NCI-H146 treated with DMSO at 0.1 percent for 48 hours (cell line): ENCODE results near the gene FAM9C.
"Not testable (repeated sequence)": the region's sequence is repeated elsewhere in the genome, so short reads cannot be mapped to it uniquely, and the experiment has no call there.

Experiments
- DNase-seq: peaks from one replicate; lab custom pipeline; 2025; ENCODE audit not compliant: unreplicated experiment; lab: John Stamatoyannopoulos, UW

FAM9C gene

GRCh38 chrX:13044441-13044840 is at the start of gene FAM9C:
Gene FAM9C, minus strand, starts transcription at chrX:13044620. Its CDS starts 831 bp downstream, at chrX:13043789.
- no peak for DNase-seq

DNA sequence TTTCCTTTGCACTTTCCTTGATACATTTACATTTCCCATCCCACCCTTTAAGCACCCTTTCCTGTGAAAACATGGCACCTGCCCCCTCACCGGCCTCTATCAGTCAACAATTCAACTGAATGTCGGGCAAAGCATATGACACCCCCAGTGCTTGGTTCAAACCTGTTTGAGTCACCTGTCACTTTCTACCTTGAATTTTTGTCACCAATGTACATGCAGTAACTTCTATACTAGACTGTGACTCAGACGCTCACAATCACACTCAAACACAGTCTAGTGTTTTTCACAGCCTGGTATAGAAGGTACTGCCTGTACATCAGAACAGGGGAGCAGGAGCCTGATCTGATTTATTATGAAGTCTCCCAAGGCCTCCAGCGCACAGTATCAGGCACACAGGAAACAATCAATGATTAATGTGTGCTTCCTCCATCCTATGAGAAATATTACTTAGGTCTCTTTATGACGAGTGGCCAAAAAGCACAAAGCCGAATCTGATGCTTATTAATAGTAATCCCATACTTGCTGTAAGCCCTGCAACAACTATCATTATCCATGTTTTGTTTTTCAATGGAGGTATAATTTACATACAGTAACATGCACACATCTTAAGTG is 49.2 kb upstream of the FAM9C start:
- DNase-seq: no peak

- DNase-seq: no peak
Observed at GRCh38 chrX:13092455-13092941, 48.1 kb upstream of the FAM9C start.

- DNase-seq: no peak
Observed at GRCh38 chrX:13091111-13091765, 46.8 kb upstream of the FAM9C start.

- no peak for DNase-seq
Observed at GRCh38 chrX:13090339-13091110, 46.1 kb upstream of the FAM9C start.

GRCh38 chrX:13090027-13090338 is 45.6 kb upstream of the FAM9C start:
- no peak for DNase-seq

GRCh38 chrX:13088156-13088487 is 43.7 kb upstream of the FAM9C start:
- DNase-seq: no peak

GRCh38 chrX:13087322-13088155 is 43.1 kb upstream of the FAM9C start:
- no peak for DNase-seq

DNA sequence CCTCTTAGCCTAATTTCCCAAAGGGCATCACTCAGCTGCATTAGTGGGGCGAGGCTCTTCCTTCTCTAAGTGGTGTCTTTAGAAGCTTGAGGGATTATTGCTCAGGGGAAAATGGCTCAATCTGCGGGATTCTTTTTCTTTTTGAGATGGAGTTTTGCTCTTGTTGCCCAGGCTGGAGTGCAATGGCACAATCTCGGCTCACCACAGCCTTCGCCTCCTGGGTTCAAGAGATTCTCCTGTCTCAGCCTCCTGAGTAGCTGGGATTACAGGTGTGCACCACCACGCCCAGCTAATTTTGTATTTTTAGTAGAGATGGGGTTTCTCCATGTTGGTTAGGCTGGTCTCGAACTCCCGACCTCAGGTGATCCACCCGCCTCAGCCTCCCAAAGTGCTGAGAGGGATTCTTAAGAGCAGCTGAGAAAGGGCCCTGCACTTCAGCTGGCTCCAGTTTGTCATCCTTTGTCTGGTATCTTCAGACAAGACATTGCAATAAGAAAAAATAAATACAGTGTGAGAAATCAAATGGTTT is 42.4 kb upstream of the FAM9C start:
- DNase-seq: not testable (repeated sequence)

DNA sequence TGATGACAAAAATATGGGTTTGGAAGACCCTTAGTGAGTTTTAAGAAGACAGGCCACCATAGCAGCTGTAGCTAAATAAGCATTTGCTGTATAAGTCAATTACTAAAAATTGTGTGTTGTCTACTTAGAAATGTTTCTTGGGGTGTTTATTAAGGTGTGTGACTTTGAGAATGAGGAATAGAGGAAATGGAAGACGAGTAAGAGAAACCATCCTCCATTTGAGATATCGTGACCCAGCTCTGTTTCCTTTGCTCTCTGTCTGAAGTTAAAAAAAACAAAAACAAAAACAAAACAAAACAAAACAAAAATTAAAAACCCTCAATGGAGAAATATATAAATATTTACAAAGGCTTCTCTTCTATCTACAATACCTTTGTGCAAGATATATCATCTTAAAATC is 41.7 kb upstream of the FAM9C start:
- DNase-seq: no peak

DNA sequence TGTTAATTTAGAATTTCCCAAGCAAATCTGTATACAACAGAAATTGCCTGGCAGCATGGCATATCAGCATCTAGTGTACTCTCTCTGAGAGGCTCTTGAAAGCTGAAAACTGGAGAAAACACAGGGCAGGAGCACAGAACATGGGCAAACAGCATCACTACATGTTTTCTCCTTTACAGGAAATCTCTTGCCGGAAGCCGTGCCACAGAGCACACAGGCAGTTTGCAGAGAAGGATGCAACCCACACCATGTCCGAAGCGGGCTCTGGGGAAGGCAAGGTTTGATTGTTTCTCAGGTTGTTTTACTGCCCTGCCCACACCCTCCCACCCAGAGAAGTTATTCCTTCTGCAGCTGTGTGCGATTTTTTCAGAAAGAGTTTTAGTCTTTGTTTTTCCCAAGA is 41.1 kb upstream of the FAM9C start:
- no peak for DNase-seq

GRCh38 chrX:13084611-13085010 is 40.2 kb upstream of the FAM9C start:
- no peak for DNase-seq

- DNase-seq: not testable (repeated sequence)
Observed at GRCh38 chrX:13083755-13084326, 39.4 kb upstream of the FAM9C start.

GRCh38 chrX:13082206-13083065 is 38.0 kb upstream of the FAM9C start:
- no peak for DNase-seq

DNA sequence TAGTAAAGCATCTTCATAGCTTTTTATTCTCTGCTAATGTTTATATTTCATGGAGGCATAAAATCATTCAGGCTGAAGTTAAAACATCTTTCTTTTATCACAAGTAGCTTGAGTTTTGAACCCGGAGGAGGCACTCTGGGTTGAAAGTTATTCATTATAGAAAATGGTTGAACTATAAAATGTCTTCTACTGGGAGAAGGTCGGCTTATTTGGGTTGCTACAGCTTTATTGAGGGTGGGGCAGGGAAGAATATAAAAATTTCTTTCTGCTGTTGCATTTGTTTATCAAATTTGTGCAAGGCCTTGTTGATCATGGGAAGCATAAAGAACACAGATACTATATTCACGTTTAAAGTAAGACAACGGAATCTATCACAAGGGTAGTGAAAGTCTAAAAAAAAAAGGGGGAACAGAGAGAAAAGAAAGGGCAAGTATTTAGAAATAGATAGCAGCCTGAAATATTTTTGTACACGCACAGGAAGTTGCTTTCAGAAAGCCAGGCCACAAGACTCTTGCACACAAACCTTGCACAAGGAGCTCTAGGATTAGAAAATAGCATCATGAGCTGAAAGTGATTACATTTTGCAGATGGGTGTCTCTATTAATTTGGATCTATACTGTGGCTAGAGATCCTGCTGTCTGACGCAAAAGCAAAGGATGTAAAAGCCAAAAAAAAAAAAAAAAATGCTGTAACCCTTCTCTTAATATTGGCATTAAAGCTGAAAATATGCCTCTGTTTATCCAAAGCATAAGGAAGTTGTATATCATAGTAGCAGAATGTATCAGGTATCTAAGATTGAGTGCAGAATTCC is 37.2 kb upstream of the FAM9C start:
- no peak for DNase-seq

DNA sequence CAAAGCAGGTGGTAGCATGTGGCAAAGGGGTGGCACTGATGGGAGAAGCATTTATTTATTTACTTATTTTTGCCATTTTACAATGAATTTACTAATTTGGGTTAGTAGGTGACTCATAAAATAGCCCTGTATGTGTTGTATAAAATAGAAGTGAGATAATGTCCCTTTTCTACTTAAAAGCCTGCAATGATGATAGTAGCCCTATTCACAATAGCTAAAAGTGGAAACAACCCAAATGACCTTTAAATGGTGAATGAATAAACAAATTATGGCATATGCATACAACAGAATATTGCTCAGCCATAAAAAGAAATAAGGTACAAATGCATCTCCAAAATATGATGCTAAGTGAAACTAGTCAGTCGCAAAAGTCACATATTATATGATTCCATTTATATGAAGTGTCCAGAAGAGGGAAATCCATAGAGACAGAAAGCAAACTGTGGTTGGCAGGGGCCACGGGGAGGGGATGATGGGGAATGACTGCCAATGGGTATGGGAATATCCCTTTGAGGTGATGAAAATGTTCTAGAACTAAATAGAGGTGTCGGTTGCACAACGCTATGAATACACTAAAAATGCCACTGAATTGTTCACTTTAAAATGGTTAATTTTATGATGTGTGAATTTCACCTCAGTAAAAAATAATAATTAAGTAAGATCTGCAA is 35.8 kb upstream of the FAM9C start:
- DNase-seq: no peak

DNA sequence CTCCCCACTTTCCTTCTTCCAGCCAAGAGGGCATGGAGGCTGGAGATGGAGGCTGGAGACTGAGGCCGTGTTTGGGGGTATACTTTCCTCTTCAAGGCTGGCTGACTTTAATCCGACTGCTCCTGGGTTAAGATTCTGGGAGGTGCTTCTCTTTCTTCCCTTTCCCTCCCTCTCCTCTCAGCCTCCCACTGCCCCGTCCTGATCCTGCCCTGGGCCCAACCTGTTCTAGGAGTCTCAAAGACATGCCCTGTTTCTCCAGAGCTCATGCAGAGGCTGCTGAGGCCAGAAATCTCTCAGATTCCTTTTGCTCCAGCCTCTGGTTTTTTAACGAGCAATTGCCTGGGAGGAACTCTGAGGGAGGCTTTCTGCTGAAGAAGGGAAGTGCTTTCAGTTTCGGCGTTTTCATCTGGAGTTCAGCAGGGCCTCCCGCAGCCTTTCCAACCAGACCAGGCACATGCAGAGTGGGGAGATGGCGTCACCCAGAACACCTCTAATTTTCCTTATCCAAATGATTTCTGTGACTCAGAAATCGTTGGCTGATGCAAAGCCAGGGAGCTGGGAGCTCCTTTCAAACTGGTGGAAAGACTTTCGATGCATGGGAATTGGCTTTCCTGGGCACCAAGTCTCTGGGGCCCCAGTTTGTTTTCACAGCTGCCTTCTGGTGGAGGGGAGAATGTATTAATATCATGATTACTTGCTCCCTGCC is 34.5 kb upstream of the FAM9C start:
- peak; percentile 72 for DNase-seq

GRCh38 chrX:13077168-13077567 is 32.7 kb upstream of the FAM9C start:
- DNase-seq: no peak
